HEK293 (cell line): ENCODE results near the gene TMEM132A.

ENCODE experiments used
- GLIS1 ChIP-seq: fragments of 450-650 bp; formaldehyde crosslinking; IDR thresholded peaks from 2 replicates; pipeline ENCODE4 v1.5.1; 2016; ENCODE audit warnings: missing biosample characterization, missing genetic modification characterization
- YY1 ChIP-seq: fragments of 450-650 bp; formaldehyde crosslinking; IDR thresholded peaks from 2 replicates; pipeline ENCODE4 v1.5.1; 2018; ENCODE audit warnings: missing biosample characterization, missing genetic modification characterization
- ZBTB11 ChIP-seq: fragments of 450-650 bp; formaldehyde crosslinking; conservative IDR thresholded peaks from 2 replicates; pipeline ENCODE4 v1.5.1; 2016; ENCODE audit warnings: low read depth, missing biosample characterization, missing genetic modification characterization
- ZBTB26 ChIP-seq: fragments of 450-650 bp; formaldehyde crosslinking; optimal IDR thresholded peaks from 2 replicates; pipeline ENCODE3; 2016; ENCODE audit warnings: missing biosample characterization, mild to moderate bottlenecking, missing genetic modification characterization
- ZNF157 ChIP-seq: fragments of 450-650 bp; formaldehyde crosslinking; IDR thresholded peaks from 2 replicates; pipeline ENCODE4 v1.5.1; 2016; ENCODE audit warnings: missing biosample characterization, missing genetic modification characterization
- ZNF274 ChIP-seq, 2 experiments: fragments of 200-500 bp in 1 of 2; fragments of 450-650 bp in 1 of 2; sonication (Bioruptor generic) in 1 of 2; formaldehyde crosslinking in 1 of 2; IDR thresholded peaks; 2 replicates each; pipeline versions ENCODE4 v1.5.1 to v1.6.1; 2014 to 2016; ENCODE audit warnings: borderline replicate concordance in 1 of 2, inconsistent platforms in 1 of 2, low read length in 1 of 2, missing biosample characterization in 1 of 2, missing genetic modification characterization in 1 of 2
- ZNF404 ChIP-seq: fragments of 450-650 bp; formaldehyde crosslinking; IDR thresholded peaks from 2 replicates; pipeline ENCODE4 v1.5.1; 2017; ENCODE audit warnings: missing biosample characterization, missing genetic modification characterization
- ZNF777 ChIP-seq: fragments of 450-650 bp; formaldehyde crosslinking; IDR thresholded peaks from 2 replicates; pipeline ENCODE4 v1.5.1; 2017; ENCODE audit warnings: missing biosample characterization, missing genetic modification characterization, borderline replicate concordance
- TF ChIP-seq, protein P1 (sequence below): fragments of 450-650 bp; formaldehyde crosslinking; IDR thresholded peaks from 2 replicates; pipeline ENCODE4 v1.5.1; 2016; ENCODE audit warnings: missing biosample characterization, missing genetic modification characterization
- TF ChIP-seq, protein P2 (sequence below): fragments of 450-650 bp; IDR thresholded peaks from 2 replicates; pipeline ENCODE4 v1.5.1; 2018; ENCODE audit warnings: missing biosample characterization, mild to moderate bottlenecking, missing genetic modification characterization

DNA sequence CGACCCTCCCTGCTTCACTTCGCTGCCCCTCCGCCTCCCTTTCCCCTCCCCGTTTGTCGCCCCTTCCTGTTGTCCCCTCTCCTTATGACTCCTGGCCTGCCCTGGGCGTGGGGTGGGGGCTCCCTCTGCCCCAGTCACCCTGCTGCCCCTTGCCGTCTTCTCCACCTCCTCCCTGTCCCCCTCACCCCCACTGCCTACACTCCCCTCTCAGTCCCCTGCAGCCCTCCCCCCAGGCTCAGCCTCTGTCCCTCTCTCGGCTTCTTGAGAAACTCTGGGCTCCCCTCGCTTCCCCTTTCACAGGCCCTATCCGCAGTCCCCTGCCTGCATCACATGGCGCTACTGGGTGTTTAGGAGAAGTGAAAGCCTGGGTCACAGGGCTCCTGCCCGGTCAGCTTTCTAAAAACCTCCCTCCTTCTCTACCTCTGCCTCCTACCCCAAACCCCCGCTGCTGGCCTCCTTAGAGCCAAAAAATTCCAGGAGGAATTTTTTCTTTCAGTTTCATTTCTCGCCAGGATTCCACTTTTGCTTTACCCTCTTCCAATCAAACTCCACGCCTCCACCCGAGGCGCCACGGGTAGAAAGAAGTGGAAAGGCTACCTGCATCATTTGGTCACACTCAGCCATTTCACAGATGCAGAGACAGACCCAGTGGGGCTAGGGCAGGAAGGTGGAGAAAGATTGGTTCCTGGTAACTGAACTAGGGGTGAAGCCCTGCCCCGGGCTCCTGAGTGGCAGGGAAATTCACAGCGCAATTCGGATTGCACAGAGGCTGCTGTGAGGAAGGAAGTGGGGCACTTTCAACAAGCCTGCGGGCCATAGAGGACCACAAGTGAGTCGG, 27.9 kb downstream of the TMEM132A start, which contains the start of gene SLC15A3:
- TF ChIP-seq, protein P1, sequence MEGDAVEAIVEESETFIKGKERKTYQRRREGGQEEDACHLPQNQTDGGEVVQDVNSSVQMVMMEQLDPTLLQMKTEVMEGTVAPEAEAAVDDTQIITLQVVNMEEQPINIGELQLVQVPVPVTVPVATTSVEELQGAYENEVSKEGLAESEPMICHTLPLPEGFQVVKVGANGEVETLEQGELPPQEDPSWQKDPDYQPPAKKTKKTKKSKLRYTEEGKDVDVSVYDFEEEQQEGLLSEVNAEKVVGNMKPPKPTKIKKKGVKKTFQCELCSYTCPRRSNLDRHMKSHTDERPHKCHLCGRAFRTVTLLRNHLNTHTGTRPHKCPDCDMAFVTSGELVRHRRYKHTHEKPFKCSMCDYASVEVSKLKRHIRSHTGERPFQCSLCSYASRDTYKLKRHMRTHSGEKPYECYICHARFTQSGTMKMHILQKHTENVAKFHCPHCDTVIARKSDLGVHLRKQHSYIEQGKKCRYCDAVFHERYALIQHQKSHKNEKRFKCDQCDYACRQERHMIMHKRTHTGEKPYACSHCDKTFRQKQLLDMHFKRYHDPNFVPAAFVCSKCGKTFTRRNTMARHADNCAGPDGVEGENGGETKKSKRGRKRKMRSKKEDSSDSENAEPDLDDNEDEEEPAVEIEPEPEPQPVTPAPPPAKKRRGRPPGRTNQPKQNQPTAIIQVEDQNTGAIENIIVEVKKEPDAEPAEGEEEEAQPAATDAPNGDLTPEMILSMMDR (tag by site-specific recombination) = no peak
- no peak for TF ChIP-seq ZNF274 (IDR thresholded peaks at IDR 0.05; ENCODE audit: low read length)
- no peak for TF ChIP-seq ZNF274 (tag by site-specific recombination; IDR thresholded peaks at IDR 0.05; ENCODE audit: borderline replicate concordance)
- no peak for TF ChIP-seq ZNF157 (tag by site-specific recombination)
- no peak for TF ChIP-seq ZBTB26
- TF ChIP-seq ZNF777 (tag by site-specific recombination) = no peak
- no peak for TF ChIP-seq ZBTB11
- no peak for TF ChIP-seq GLIS1 (tag by site-specific recombination)
- no peak for TF ChIP-seq YY1 (tag by site-specific recombination)
- no peak for TF ChIP-seq ZNF404 (tag by site-specific recombination)
- TF ChIP-seq, protein P2, sequence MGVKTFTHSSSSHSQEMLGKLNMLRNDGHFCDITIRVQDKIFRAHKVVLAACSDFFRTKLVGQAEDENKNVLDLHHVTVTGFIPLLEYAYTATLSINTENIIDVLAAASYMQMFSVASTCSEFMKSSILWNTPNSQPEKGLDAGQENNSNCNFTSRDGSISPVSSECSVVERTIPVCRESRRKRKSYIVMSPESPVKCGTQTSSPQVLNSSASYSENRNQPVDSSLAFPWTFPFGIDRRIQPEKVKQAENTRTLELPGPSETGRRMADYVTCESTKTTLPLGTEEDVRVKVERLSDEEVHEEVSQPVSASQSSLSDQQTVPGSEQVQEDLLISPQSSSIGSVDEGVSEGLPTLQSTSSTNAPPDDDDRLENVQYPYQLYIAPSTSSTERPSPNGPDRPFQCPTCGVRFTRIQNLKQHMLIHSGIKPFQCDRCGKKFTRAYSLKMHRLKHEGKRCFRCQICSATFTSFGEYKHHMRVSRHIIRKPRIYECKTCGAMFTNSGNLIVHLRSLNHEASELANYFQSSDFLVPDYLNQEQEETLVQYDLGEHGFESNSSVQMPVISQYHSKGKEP (tag by site-specific recombination) = no peak
